ENCODE results near the gene CNIH4.

CNIH4 gene

GRCh38 chr1:224353975-224354925 is 2.4 kb upstream of the CNIH4 start:
- no peak overlapping the region for H3K27ac ChIP-seq
- TF ChIP-seq, protein P1, sequence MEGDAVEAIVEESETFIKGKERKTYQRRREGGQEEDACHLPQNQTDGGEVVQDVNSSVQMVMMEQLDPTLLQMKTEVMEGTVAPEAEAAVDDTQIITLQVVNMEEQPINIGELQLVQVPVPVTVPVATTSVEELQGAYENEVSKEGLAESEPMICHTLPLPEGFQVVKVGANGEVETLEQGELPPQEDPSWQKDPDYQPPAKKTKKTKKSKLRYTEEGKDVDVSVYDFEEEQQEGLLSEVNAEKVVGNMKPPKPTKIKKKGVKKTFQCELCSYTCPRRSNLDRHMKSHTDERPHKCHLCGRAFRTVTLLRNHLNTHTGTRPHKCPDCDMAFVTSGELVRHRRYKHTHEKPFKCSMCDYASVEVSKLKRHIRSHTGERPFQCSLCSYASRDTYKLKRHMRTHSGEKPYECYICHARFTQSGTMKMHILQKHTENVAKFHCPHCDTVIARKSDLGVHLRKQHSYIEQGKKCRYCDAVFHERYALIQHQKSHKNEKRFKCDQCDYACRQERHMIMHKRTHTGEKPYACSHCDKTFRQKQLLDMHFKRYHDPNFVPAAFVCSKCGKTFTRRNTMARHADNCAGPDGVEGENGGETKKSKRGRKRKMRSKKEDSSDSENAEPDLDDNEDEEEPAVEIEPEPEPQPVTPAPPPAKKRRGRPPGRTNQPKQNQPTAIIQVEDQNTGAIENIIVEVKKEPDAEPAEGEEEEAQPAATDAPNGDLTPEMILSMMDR (conservative IDR thresholded peaks at IDR 0.05): no peak
- no peak for TF ChIP-seq ZFX (IDR thresholded peaks at IDR 0.05)

- H3K27ac ChIP-seq: peak overlapping the region; percentile 88
- no peak for TF ChIP-seq ZFX (IDR thresholded peaks at IDR 0.05)
- TF ChIP-seq, protein P1 (conservative IDR thresholded peaks at IDR 0.05): no peak
Measured at GRCh38 chr1:224357626-224358124, 996 bp downstream of the CNIH4 start.

DNA sequence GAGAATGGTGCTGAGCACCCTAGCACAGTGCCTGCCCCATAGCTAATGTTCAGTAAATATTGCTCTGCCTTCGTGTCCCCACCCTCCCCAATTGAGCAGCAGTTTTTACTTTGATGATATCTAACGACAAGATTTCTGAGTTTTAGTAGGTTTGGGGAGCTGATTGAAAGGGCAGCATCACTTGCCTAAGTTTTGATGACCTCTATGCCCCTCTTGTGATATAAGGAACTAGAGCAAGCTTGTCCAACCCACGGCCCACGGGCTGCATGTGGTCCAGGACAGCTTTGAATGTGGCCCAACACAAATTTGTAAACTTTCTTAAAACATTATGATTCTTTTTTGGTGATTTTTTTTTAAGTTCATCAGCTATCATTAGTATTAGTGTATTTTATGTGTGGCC is 1.6 kb downstream of the CNIH4 start:
- H3K27ac ChIP-seq: no peak overlapping the region; the same call in 1 of the 2 replicates
- no peak for TF ChIP-seq ZFX (IDR thresholded peaks at IDR 0.05)
- TF ChIP-seq, protein P1 (conservative IDR thresholded peaks at IDR 0.05): no peak

- TF ChIP-seq, protein P1 (conservative IDR thresholded peaks at IDR 0.05): no peak
- no peak for TF ChIP-seq ZFX (IDR thresholded peaks at IDR 0.05)
- peak overlapping the region; percentile 46 for H3K27ac ChIP-seq
Measured at GRCh38 chr1:224359207-224359606, 2.5 kb downstream of the CNIH4 start.

- no peak overlapping the region for H3K27ac ChIP-seq
- no peak for TF ChIP-seq ZFX (IDR thresholded peaks at IDR 0.05)
- TF ChIP-seq, protein P1 (conservative IDR thresholded peaks at IDR 0.05): no peak
Measured at GRCh38 chr1:224368409-224368808, 11.7 kb downstream of the CNIH4 start.

- TF ChIP-seq ZFX (IDR thresholded peaks at IDR 0.05): no peak
- TF ChIP-seq, protein P1 (conservative IDR thresholded peaks at IDR 0.05): no peak
- no peak overlapping the region for H3K27ac ChIP-seq
Measured at GRCh38 chr1:224373008-224373590, 16.4 kb downstream of the CNIH4 start.

GRCh38 chr1:224375059-224375458 is 18.4 kb downstream of the CNIH4 start:
- TF ChIP-seq, protein P1 (conservative IDR thresholded peaks at IDR 0.05): no peak
- no peak for TF ChIP-seq ZFX (IDR thresholded peaks at IDR 0.05)
- no peak overlapping the region for H3K27ac ChIP-seq
